Sigmoid colon (tissue), 7 donors: ENCODE results near the gene SF3B5. TPM values are rescaled to one million over a fixed set of nuclear protein-coding genes. Genes with fewer than 3 reads are reported as not detected.

Experiments
- DNase-seq: peaks from one replicate; pipeline ENCODE4 v3.0.0-alpha.2; 2019
- H3K27ac ChIP-seq, 4 donors: fragments of 200-600 bp; sonication (generic); one replicate each; pipeline ENCODE4 v1.5.1; 2016 to 2019; ENCODE audit warnings: mild to moderate bottlenecking in 1 of 4
- H3K27me3 ChIP-seq, 3 donors: fragments of 200-600 bp; sonication (generic); one replicate each; pipeline ENCODE4 v1.5.1; 2019; ENCODE audit warnings: mild to moderate bottlenecking in 1 of 3
- H3K36me3 ChIP-seq, 4 donors: fragments of 200-600 bp; sonication (generic); one replicate each; pipeline ENCODE4 v1.5.1; 2016 to 2019
- H3K4me1 ChIP-seq, 4 donors: fragments of 200-600 bp; sonication (generic); one replicate each; pipeline ENCODE4 v1.5.1; 2017 to 2019
- H3K4me3 ChIP-seq, 4 donors: fragments of 200-600 bp; sonication (generic); one replicate each; pipeline ENCODE4 v1.5.1; 2017 to 2019; ENCODE audit warnings: mild to moderate bottlenecking in 2 of 4, moderate library complexity in 1 of 4
- H3K9me3 ChIP-seq, 4 donors: fragments of 200-600 bp in 3 of 4; sonication (generic) in 3 of 4; one replicate each; pipeline versions ENCODE4 v1.5.1 to v1.6.1; 2013 to 2019
- EP300 ChIP-seq, 4 donors: sonication (generic); formaldehyde crosslinking; IDR thresholded peaks; one replicate each; pipeline ENCODE4 v1.6.1; 2017; ENCODE audit warnings: antibody characterized with exemption in 4 of 4
- POLR2A ChIP-seq, 2 donors: fragments of 450-650 bp; IDR thresholded peaks; one replicate each; pipeline ENCODE4 v1.6.1; 2016; ENCODE audit warnings: antibody characterized with exemption in 2 of 2, mild to moderate bottlenecking in 2 of 2, moderate library complexity in 2 of 2
- POLR2AphosphoS5 ChIP-seq, 4 donors: sonication (generic); formaldehyde crosslinking; IDR thresholded peaks; one replicate each; pipeline ENCODE4 v1.6.1; 2017; ENCODE audit warnings: antibody characterized with exemption in 4 of 4
- WGBS, 2 donors: extraction: QIAGEN DNeasy Blood & Tissue Kit; methylation state at CpG; one replicate each; pipeline ENCODE4 v1.1.7; 2013; 5-methylcytosine and 5-hydroxymethylcytosine counted together
- intact Hi-C: fragments of 100-400 bp; cut with DNase I; formaldehyde crosslinking; loops from one replicate; pipeline ENCODE4 v1.15.1; 2023
- polyA plus RNA-seq, 3 donors: library from polyadenylated mRNA; stranded (reverse); fragments of 200-250 nt; gene quantifications; one replicate each; pipeline ENCODE4 v1.2.3, GENCODE V29; 2013
- total RNA-seq, 4 donors: library from RNA; depleted of rRNA; stranded (reverse); fragments of >200 nt; gene quantifications; one replicate each; pipeline ENCODE4 v1.1.0, GENCODE V29; 2016
- TF ChIP-seq, protein P1 (sequence below), 4 experiments: fragments of 450-650 bp in 3 of 4; fragments of 200-600 bp in 1 of 4; IDR thresholded peaks; one replicate each; pipeline ENCODE4 v1.5.1; 2016 to 2019; ENCODE audit warnings: antibody characterized with exemption in 4 of 4, mild to moderate bottlenecking in 3 of 4, moderate library complexity in 2 of 4
- donor health status: healthy with polysubstance abuse.
- donor health status: Bipolar disorder and iron deficiency.
- donor health status: healthy.

The SF3B5 gene
- total and polyA plus RNA-seq, 7 donors = 110 to 370 (median 200) TPM

DNA sequence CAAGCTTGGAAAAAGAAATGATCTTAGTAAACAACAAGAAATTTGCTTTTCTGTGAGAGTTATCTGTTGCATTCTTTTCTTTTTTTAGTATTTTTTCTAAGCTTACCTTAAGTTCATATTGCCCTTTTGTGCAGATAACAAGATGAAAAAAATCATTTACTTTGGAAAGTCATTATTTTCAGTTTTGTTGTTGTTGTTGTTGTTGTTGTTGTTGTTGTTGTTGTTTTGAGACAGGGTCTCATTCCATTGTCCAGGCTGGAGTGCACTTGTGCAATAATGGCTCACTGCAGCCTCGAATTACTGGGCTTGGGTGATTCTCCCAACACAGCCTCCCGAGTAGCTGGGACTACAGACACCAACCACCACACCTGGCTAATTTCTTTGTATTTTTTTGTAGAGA, 46.1 kb upstream of the SF3B5 start:
- H3K36me3 ChIP-seq = no peaks in the 10 kb centered on the region
- intact Hi-C loops = no loop called here
- H3K27ac ChIP-seq = no peak overlapping the region
- TF ChIP-seq, protein P1, sequence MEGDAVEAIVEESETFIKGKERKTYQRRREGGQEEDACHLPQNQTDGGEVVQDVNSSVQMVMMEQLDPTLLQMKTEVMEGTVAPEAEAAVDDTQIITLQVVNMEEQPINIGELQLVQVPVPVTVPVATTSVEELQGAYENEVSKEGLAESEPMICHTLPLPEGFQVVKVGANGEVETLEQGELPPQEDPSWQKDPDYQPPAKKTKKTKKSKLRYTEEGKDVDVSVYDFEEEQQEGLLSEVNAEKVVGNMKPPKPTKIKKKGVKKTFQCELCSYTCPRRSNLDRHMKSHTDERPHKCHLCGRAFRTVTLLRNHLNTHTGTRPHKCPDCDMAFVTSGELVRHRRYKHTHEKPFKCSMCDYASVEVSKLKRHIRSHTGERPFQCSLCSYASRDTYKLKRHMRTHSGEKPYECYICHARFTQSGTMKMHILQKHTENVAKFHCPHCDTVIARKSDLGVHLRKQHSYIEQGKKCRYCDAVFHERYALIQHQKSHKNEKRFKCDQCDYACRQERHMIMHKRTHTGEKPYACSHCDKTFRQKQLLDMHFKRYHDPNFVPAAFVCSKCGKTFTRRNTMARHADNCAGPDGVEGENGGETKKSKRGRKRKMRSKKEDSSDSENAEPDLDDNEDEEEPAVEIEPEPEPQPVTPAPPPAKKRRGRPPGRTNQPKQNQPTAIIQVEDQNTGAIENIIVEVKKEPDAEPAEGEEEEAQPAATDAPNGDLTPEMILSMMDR (IDR thresholded peaks at IDR 0.05) = no peak
- TF ChIP-seq POLR2AphosphoS5 (IDR thresholded peaks at IDR 0.05) (no peak), POLR2A (IDR thresholded peaks at IDR 0.05) (no peak), EP300 (IDR thresholded peaks at IDR 0.05) (no peak)
- no peak overlapping the region for H3K4me3 ChIP-seq
- 81 to 86% methylated on average over 2 of the region's 2 CpGs for WGBS, 2 donors
- no peaks in the 10 kb centered on the region for H3K4me1 ChIP-seq
- no peaks in the 10 kb centered on the region for H3K9me3 ChIP-seq
- no peaks in the 10 kb centered on the region for H3K27me3 ChIP-seq
- no peak for DNase-seq

DNA sequence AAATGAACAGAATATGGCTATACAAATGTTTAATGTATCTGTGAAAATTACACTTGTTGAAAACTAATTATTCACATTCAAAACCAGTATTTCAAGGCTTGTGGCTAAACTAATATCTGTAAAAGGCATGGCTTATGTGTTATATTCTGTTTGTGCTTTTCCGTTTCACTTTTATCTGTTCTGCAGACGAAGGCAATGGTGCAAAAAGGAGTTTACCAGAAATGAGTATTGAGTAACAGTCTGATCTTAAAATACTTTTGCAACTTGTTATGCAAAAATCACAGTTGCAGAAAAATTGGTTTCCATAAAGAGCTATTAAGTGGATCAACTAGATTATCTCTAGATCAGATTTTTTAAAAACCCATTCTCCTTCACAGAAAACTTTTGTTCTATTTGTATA, 45.5 kb upstream of the SF3B5 start:
- Histone ChIP-seq H3K27ac (no peak overlapping the region), H3K36me3 (no peaks in the 10 kb centered on the region), H3K9me3 (no peaks in the 10 kb centered on the region), H3K4me3 (no peak overlapping the region), H3K27me3 (no peaks in the 10 kb centered on the region), H3K4me1 (no peaks in the 10 kb centered on the region)
- no peak for DNase-seq
- TF ChIP-seq EP300 (IDR thresholded peaks at IDR 0.05) = no peak
- no peak for TF ChIP-seq POLR2AphosphoS5 (IDR thresholded peaks at IDR 0.05)
- TF ChIP-seq, protein P1 (IDR thresholded peaks at IDR 0.05) = no peak
- no peak for TF ChIP-seq POLR2A (IDR thresholded peaks at IDR 0.05)
- intact Hi-C loops = no loop called here
- WGBS, 2 donors = 77 to 84% methylated on average over 2 of the region's 2 CpGs

DNA sequence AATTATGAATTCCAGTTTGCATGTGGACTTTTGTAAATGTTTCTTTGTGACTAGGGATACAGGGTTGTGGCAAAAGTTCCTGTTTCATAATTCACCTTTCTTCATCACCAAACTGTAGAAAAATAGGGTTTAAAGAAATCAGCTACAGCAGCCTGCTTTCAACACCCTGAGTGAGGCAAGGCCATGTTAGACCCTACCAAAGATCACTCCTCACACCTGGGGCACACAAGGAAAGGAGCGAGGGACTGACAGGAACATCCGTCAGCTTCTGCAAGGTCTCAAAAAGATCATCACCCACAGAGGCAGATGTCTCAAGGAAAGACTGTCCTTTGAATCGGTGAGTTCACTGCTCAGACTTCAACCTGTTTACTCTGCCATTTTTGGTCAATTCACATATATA, 44.4 kb upstream of the SF3B5 start:
- no peak overlapping the region for H3K4me3 ChIP-seq
- TF ChIP-seq, protein P1 (IDR thresholded peaks at IDR 0.05) = no peak
- no peaks in the 10 kb centered on the region for H3K36me3 ChIP-seq
- no peaks in the 10 kb centered on the region for H3K9me3 ChIP-seq
- intact Hi-C loops = no loop called here
- H3K27me3 ChIP-seq = no peaks in the 10 kb centered on the region
- H3K4me1 ChIP-seq = no peaks in the 10 kb centered on the region
- WGBS, 2 donors = 91 to 93% methylated on average over 3 of the region's 3 CpGs
- DNase-seq = no peak
- no peak overlapping the region for H3K27ac ChIP-seq

DNA sequence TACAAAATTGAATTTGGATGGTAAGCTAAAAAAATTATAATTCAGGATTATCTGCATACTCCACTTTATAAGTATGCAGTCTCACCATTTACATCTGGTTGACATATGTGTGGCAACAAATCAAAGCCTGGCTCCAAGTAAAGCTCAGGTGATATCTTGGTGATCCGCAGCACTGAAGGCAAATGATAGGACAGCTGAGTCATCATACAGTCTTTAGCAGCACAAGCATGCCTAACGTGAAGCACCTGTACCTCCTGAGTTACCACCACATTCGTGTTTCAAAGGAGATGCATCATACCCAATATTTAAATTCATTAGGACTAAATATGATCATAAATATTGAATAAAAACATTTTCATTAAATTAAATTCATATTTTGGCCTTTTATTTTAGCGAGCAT, 43.2 kb upstream of the SF3B5 start:
- 88 to 91% methylated on average over 4 of the region's 4 CpGs for WGBS, 2 donors
- no peaks in the 10 kb centered on the region for H3K9me3 ChIP-seq
- no peaks in the 10 kb centered on the region for H3K4me1 ChIP-seq
- H3K36me3 ChIP-seq = no peaks in the 10 kb centered on the region
- H3K4me3 ChIP-seq = no peak overlapping the region
- H3K27ac ChIP-seq = no peak overlapping the region
- intact Hi-C loops = no loop called here
- TF ChIP-seq EP300 (IDR thresholded peaks at IDR 0.05) (no peak), POLR2AphosphoS5 (IDR thresholded peaks at IDR 0.05) (no peak)
- TF ChIP-seq, protein P1 (IDR thresholded peaks at IDR 0.05) = no peak
- no peaks in the 10 kb centered on the region for H3K27me3 ChIP-seq
- no peak for DNase-seq

DNA sequence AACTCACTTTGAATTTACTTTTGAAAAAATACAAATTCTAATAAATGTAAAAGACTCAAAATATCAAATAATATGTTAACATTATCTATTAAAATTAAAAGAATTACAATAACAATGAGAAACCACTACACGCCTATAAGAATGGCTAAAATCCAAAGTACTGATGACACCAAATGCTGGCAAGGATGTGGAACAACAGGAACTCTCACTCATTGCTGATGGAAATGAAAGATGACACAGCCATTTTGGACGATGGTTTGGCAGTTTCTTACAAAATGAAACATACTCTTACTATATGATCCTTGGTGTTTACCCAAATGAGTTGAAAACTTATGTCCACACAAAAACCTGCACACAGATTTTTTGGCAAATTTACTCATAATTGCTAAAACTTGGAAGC, 39.4 kb upstream of the SF3B5 start:
- Histone ChIP-seq H3K4me1 (no peaks in the 10 kb centered on the region), H3K4me3 (no peak overlapping the region), H3K27ac (no peak overlapping the region), H3K9me3 (no peaks in the 10 kb centered on the region), H3K36me3 (no peaks in the 10 kb centered on the region), H3K27me3 (no peaks in the 10 kb centered on the region)
- WGBS, 2 donors = 78 to 84% methylated on average over 2 of the region's 2 CpGs
- no peak for TF ChIP-seq EP300 (IDR thresholded peaks at IDR 0.05)
- TF ChIP-seq, protein P1 (IDR thresholded peaks at IDR 0.05) = no peak
- no peak for TF ChIP-seq POLR2A (IDR thresholded peaks at IDR 0.05)
- TF ChIP-seq POLR2AphosphoS5 (IDR thresholded peaks at IDR 0.05) = no peak
- intact Hi-C loops = no loop called here
- no peak for DNase-seq
